HG02870 (cell line): ENCODE data around the gene CCNK.

Source experiments
- ATAC-seq: cut with Tn5 transposase; IDR thresholded peaks from one replicate; pipeline ENCODE4 v1.9.1; 2021; ENCODE audit warnings: mild to moderate bottlenecking, moderate library complexity; ENCODE audit not compliant: unreplicated experiment

Gene CCNK

DNA sequence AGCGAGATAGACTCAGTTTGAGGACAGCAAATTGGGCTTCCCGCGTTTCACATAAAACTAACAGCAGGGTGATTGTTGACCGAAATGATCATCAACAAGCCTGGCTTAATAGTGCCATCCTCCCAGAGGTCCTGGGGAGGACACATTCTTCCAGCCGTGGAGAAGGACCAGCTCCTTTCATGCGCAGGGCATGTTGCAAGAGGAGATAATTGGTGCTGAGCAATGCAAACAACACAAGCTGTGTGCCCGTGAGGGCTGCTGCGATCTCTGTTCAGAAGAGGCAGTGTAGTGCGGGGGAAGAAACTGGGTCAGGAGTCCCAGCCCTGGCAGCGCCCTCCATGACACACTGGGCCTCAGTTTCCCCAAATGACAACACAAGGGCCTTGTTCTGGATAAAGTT lies 68.5 kb downstream of the CCNK start:
- no peak for ATAC-seq

DNA sequence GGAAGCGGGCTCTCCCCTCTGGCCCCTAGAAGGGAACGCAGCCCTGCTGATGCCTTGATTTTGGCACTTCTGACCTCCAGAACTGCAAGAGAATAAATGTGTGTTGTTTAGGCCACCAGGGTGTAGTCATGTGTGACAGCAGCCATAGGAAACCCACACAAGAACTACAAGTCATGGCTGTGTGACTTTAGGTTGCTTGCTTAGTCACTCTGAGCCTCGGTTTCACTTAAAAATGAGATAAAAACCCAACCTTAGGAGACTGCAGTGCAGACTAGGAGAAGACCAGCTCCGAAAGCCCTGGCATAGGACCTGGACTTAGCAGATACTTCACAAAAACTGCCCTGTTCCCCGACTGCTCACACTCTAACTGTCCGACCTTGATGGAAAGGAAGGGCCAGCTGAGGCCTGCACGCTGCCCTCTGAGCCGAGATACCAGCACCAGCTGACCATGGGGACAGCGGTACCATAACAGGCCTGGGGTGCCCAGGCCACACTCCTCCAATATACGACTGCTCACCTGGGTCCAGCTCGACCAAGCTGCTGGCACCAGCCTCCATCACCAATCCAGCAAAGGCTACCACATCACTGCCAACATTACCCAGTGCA lies 69.3 kb downstream of the CCNK start:
- no peak for ATAC-seq

DNA sequence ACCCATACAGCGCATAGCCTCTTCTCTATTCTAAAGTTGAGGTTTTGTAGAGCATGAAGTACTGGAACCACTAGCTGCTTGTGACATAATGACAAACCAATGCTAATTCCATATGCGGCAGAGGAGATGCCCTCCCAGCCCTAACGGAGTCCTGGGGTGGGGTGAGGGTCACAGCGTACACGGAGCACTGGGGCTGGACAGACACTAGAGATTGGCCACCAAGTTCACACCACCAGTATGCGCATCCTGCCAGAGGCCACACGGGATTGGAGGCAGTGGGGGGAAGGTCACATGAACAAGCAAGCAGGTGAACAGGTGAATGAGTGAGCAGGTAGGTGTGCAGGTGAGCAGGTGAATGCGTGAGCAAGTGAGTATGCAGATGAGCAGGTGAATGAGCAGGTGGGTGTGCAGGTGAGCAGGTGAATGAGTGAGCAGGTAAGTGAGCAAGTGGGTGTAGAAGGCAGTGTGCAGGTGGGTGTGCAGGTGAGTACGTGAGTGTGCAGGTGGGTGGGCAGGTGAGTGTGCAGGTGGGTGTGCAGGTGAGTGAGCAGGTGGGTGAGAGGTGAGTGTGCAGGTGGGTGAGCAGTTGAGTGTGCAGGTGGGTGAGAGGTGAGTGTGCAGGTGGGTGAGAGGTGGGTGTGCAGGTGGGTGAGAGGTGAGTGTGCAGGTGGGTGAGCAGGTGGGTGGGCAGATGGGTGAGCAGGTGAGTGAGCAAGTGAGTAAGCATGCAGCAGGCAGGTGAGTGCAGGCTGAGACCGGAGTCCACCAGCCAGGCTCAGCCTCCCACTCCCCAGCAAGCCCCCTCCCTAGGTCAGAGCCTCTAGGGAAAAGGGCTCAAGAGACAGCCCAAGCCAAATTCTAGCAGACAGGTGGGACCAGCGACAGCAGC lies 70.1 kb downstream of the CCNK start:
- no peak for ATAC-seq

DNA sequence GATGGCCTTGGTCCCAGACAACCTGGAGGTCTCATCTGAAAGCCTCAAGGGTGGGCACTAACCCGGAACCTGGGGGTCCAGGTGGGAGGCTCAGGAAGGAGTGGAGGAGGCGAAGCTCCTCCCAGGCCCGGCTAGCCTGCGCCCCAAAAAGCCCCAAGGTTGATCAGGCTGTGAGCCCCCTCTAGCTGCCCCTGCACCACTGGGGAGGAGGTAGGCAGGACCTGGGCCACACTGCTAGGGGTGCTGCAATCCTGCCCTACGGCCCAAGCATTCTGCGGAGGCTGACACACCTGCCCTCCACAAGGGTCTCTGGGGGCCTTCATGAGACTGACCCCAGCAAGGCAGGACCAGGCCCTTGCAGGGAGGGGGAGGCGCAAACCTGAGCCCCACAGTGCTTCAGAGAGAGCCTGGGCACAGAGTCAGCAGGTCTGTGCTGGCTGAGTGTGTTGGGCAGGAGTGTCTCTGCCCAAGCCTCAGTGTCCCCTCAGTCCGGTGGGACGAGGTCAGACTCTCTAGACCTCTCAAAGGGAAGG lies 70.9 kb downstream of the CCNK start:
- ATAC-seq: no peak

DNA sequence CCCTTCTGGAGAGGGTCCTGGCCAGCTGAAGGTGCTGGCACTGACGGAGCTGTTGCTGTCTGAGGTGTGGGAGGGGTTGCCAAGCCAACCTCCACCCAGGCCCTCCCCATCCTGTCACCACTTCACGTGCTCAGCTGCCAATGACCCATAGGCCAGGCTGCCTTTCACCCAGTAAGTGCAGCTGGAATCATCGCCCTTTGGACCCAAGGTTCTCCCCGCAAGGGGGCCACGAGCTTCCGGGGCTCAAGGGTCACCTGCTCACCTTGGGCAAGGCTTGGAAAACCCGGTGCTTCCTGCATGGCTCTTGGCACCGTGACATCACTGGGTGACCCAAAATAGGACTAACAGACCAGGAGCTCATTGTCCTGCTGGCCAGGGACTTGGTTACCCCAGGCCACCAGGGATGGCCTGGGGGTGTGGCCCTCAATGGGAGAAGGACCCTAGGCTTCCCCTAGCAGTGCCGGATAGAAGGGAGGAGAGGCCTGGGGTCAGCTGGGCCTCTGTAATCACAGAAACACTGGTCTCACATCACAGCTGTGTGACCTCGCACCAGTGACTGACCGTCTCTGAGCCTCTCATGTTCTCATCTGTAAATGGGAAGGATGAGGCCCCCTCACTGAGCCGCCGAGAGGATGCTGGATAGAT lies 71.5 kb downstream of the CCNK start:
- no peak for ATAC-seq

DNA sequence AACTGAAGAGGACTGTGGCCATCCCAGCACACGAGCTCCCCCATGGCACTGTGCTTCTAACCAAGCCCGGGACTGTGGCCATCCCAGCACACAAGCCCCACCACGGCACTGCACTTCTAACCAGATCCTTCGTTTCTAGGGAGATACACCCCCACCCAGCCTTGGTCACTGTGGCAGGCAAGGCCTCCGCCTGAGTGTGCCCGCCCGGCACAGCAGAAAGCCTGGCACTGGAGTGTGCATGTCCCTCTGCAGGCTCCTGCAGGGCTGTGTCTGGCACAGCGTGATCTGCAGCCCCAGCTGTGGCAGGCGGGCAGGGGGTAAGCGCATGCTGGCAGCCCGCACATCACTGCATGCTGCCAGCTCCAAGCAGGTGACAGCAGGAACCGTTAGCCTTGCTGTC lies 73.0 kb downstream of the CCNK start:
- no peak for ATAC-seq

DNA sequence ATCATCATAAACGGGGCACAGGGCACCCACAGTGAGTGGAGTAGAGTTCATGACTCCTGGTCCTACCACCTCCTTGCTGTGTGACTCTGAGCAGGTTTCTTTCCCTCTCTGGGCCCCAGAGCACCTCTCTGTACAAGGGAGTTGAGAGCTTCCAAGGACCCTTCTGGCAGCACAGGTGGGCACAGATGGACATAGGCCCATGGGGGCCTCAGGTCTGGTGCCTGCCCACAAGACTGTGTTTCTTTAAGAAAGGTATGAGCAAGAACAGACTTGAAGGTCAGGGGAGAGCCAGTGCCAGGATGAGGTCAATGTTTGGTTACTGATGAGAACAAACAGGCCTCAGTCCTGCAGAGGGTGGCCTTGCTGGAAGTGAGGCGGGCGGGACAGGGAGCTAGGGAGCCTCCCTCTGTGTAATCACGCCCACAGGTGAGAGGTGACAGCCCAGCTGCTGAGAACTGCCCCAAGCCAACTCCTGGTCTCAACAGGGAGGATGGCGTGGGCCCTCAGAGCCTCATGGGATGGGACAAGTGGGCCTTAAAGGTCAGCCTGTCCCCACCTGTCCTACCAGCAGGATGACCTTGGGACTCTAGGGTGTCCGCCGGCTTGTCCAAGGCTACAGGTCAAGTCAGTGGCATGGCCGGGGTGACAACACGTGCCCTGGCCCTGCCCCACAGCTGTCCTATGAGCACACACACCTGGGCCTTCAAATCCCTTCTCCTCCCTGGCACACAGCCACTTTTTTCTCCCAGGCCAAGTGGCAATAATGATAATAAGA lies 73.7 kb downstream of the CCNK start:
- no peak for ATAC-seq

DNA sequence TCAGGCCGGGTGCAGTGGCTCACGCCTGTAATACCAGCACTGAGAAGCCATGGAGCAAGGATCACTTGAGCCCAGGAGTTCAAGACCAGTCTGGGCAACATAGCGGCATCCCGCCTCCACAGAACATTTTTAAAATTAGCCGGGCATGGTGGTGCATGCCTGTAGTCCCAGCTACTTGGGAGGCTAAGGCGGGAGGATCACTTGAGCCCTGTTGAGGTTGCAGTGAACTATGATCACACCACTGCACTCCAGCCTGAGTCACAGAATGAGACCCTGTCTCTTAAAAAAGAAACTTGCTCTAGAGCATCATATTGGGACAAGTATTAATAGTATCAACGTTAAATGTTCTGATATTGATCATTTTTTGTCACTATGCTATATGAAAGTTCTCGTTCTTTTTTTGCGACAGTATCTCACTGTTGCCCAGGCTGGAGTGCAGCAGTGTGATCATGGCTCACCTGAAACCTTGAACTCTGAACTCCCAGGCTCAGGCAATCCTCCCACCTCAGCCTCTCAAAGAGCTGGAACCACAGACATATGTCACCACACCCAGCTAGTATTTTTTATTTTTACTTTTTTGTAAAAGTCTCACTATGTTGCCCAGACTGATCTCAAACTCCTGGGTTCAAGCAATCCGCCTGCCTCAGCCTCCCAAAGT lies 75.1 kb downstream of the CCNK start:
- no peak for ATAC-seq

DNA sequence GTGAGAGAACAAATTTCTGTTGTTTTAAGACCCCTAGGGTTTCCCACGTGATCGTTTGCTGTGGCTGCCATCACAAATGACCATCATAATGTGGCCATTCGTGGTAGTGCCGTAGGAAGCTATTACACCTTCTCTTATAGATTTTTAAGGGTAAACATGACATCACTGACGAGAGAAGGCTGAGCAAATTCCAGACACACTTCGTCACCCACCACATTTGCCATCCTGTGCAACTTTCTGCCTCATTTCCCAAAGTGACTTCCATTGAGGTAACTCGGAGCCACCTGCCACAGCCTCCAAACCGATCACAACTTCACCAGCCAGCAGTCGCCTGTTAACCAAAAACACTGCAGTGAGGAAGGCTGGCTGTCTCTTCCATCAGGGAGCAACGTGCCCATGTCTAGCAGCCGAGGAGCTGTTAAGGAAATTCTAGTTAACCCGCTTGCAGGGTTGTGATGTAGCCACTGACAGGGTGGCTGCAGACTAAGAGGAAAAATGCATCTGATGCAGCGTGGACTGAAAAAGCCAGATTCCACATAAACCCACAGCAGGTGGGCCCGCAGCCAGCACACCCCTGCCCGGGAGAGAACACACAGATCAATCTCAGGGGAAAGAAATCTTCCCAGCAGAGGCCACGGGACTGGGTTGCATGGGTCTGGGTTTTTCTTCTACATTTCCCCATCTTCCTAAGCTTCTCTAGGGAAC lies 78.2 kb downstream of the CCNK start:
- no peak for ATAC-seq

DNA sequence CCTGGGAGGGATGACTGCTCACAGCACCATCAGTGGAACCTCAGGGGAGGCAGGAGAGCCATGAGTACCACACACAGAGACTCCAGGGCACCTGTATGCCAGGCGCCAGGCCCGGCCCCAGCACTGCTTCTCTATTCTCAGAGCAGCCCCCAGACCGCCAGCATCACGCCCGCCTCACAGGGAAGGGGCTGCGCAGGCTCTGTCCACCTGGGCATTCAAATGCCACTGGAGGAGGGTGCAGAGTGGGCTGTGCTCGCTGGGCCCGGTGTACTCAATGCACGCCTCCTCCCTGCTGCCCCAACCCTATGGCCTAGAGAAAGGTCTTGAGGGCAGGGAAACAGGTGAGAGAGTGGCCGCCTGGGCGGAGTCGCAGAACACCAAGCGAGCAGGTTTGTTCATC lies 79.2 kb downstream of the CCNK start:
- ATAC-seq: no peak

DNA sequence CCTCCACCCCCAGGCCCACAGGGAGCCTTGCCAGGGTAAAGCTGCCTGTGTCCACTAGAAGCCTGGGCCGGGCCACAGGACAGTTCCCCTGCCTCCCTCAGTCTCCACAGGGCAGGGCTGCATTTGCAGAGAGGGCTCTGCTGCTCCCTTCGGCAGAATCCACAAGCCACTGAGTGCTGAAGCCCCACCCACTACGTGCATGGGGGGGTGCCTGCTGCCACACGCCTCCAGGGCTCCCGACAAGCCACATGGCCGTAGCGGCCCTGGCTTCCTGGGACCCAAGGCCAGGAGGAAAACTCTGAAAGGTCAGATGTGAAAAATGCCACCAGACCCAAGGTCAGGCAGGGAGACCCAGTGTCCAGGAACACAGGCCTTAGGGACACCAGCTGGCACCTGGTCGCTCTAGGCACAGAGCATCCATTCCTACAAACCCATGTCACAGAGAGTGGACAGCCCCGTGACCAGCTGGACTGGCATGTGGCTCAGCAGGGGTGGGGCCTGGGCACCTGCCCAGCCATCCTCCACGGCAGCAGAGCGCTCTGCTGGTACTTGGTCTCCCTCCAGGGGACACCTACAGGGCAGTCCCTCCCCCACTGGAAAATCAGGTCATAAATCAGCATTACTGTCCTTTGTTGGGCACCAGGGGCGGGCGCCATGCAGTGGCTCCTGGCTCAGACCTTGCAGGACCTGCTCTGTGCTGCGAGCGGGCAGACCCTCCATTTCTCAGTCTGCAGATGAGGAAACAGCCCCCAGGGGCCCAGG lies 79.9 kb downstream of the CCNK start:
- no peak for ATAC-seq

DNA sequence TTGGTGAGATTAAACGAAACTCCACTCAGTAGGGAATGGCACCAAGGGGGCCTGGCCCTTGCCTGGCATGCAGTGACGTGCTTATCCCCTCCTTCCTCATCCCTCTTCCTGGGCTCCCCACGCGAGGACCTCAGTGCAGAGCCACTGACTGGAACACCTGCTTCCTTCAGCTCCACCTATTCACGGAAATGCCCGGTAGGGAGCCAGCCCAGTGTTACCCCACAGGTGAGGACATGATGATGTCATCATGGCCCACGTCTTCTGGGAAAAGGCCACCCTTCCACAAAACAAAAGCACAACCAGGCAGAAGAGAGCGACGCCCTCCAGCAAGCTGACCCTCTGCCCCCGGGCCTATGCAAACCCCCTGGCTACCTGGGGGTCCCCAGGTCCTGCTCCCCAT lies 80.7 kb downstream of the CCNK start:
- no peak for ATAC-seq
